IMR-90 (cell line): Measurements from ENCODE around the gene TMEM231. TPM values are rescaled to one million over a fixed set of nuclear protein-coding genes. Genes with fewer than 3 reads are reported as not detected.

Experiments used
- ATAC-seq: fragments of 200-7000 bp; cut with Tn5 transposase; 2 replicates; pipeline ENCODE4 v1.9.1; 2020; ENCODE audit warnings: low read depth, mild to moderate bottlenecking, moderate library complexity
- BruUV-seq: library from RNA; stranded (reverse); fragments of 400-500 nt; replicated peaks from 2 replicates; lab custom pipeline; 2021; lab: Mats Ljungman, UMichigan
- CTCF ChIA-PET: fragments of 300-600 bp; formaldehyde crosslinking; extraction: SDS; loops from one replicate; lab custom pipeline; 2021; ENCODE audit warnings: antibody characterized with exemption; lab: Yijun Ruan, JAX
- POLR2A ChIA-PET: fragments of 300-600 bp; sonication (Branson Sonifier 250); formaldehyde crosslinking; loops from one replicate; lab custom pipeline; 2022; ENCODE audit warnings: antibody characterized with exemption; ENCODE audit not compliant: unreplicated experiment; lab: Charles Lee
- DNase-seq: peaks from one replicate; pipeline ENCODE4 v3.0.0; 2013
- H2AFZ ChIP-seq: replicated peaks from 2 replicates; pipeline ENCODE3; 2013; ENCODE audit warnings: low read length, mild to moderate bottlenecking; ENCODE audit not compliant: poor library complexity
- H2AK5ac ChIP-seq: 2 replicates; pipeline ENCODE4 v1.6.1; 2013; ENCODE audit warnings: low read depth, low read length, inconsistent platforms
- H2AK9ac ChIP-seq: replicated peaks from 2 replicates; pipeline ENCODE3; 2013; ENCODE audit warnings: mild to moderate bottlenecking, low read depth, low read length, moderate library complexity; ENCODE audit not compliant: poor library complexity
- H2BK120ac ChIP-seq: 2 replicates; pipeline ENCODE4 v1.6.1; 2013; ENCODE audit warnings: low read depth, low read length, inconsistent platforms
- H2BK15ac ChIP-seq: 3 replicates; pipeline ENCODE4 v1.6.1; 2013; ENCODE audit warnings: low read depth, low read length, inconsistent platforms
- H2BK20ac ChIP-seq: 2 replicates; pipeline ENCODE4 v1.6.1; 2013; ENCODE audit warnings: low read depth, mild to moderate bottlenecking, inconsistent platforms, low read length, moderate library complexity
- H2BK5ac ChIP-seq: 2 replicates; pipeline ENCODE4 v1.6.1; 2013; ENCODE audit warnings: mild to moderate bottlenecking, low read depth, low read length, inconsistent platforms; ENCODE audit not compliant: poor library complexity, severe bottlenecking
- H3K14ac ChIP-seq: replicated peaks from 2 replicates; pipeline ENCODE4 v1.6.1; 2013; ENCODE audit warnings: low read depth, low read length, inconsistent platforms
- H3K18ac ChIP-seq: 2 replicates; pipeline ENCODE4 v1.6.1; 2013; ENCODE audit warnings: low read depth, low read length, control low read depth
- H3K23ac ChIP-seq: 2 replicates; pipeline ENCODE4 v1.6.1; 2013; ENCODE audit warnings: low read depth, low read length, inconsistent platforms
- H3K27ac ChIP-seq: 2 replicates; pipeline ENCODE4 v1.5.1; 2013; ENCODE audit warnings: mild to moderate bottlenecking, control low read depth, low read length; ENCODE audit not compliant: insufficient read depth
- H3K27me3 ChIP-seq: 2 replicates; pipeline ENCODE4 v1.6.1; 2013; ENCODE audit warnings: low read length; ENCODE audit not compliant: control insufficient read depth, insufficient read depth
- H3K36me3 ChIP-seq: 2 replicates; pipeline ENCODE4 v1.6.1; 2013; ENCODE audit warnings: low read length, mixed read lengths; ENCODE audit not compliant: control insufficient read depth, insufficient read depth
- H3K4ac ChIP-seq: 2 replicates; pipeline ENCODE4 v1.6.1; 2013; ENCODE audit warnings: low read depth, low read length, inconsistent platforms
- H3K4me1 ChIP-seq: 2 replicates; pipeline ENCODE4 v1.6.1; 2013; ENCODE audit warnings: low read length, mixed read lengths; ENCODE audit not compliant: control insufficient read depth, insufficient read depth
- H3K4me2 ChIP-seq: 2 replicates; pipeline ENCODE4 v1.6.1; 2013; ENCODE audit warnings: low read depth, mild to moderate bottlenecking, control low read depth, low read length, moderate library complexity
- H3K4me3 ChIP-seq: 2 replicates; pipeline ENCODE4 v1.5.1; 2013; ENCODE audit warnings: low read depth, mild to moderate bottlenecking, control low read depth, low read length, moderate library complexity; ENCODE audit not compliant: insufficient read depth
- H3K56ac ChIP-seq: 2 replicates; pipeline ENCODE4 v1.6.1; 2013; ENCODE audit warnings: low read length, inconsistent platforms; ENCODE audit not compliant: insufficient read depth; ENCODE audit errors: extremely low read depth
- H3K79me1 ChIP-seq, 2 experiments: 2 replicates each; pipeline ENCODE4 v1.6.1; 2013; ENCODE audit warnings: low read length in 2 of 2, inconsistent platforms in 1 of 2, low read depth in 1 of 2
- H3K9ac ChIP-seq: 2 replicates; pipeline ENCODE4 v1.6.1; 2013; ENCODE audit warnings: low read depth, low read length, control low read depth
- H3K9me1 ChIP-seq: 2 replicates; pipeline ENCODE4 v1.6.1; 2013; ENCODE audit warnings: low read length, inconsistent platforms; ENCODE audit not compliant: insufficient read depth
- H3K9me3 ChIP-seq: 2 replicates; pipeline ENCODE4 v1.6.1; 2013; ENCODE audit warnings: low read length; ENCODE audit not compliant: control insufficient read depth, insufficient read depth
- H4K20me1 ChIP-seq: 2 replicates; pipeline ENCODE4 v1.6.1; 2013; ENCODE audit warnings: low read length, inconsistent platforms; ENCODE audit not compliant: insufficient read depth
- H4K5ac ChIP-seq: 2 replicates; pipeline ENCODE4 v1.6.1; 2013; ENCODE audit warnings: mild to moderate bottlenecking, low read depth, low read length, control low read depth
- H4K8ac ChIP-seq, 2 experiments: 2 replicates each; pipeline ENCODE4 v1.6.1; 2013; ENCODE audit warnings: low read depth in 2 of 2, low read length in 2 of 2, control low read depth in 1 of 2, inconsistent platforms in 1 of 2
- H4K91ac ChIP-seq: 2 replicates; pipeline ENCODE4 v1.6.1; 2013; ENCODE audit warnings: low read depth, low read length, inconsistent platforms; ENCODE audit not compliant: insufficient read depth
- CTCF ChIP-seq: conservative IDR thresholded peaks from 2 replicates; pipeline ENCODE4 v1.5.1; 2012; ENCODE audit warnings: mild to moderate bottlenecking, low read depth, low read length, improper control_type of control experiment
- ELK1 ChIP-seq: fragments of 150-350 bp; IDR thresholded peaks from 2 replicates; pipeline ENCODE4 v1.6.1; 2016; ENCODE audit warnings: low read depth, mild to moderate bottlenecking, low read length, moderate library complexity, borderline replicate concordance
- FOS ChIP-seq: fragments of 150-350 bp; IDR thresholded peaks from 2 replicates; pipeline ENCODE4 v1.6.1; 2016; ENCODE audit warnings: low read depth, low read length
- MAFK ChIP-seq: IDR thresholded peaks from 2 replicates; pipeline ENCODE4 v1.6.1; 2012; ENCODE audit warnings: low read depth, low read length, improper control_type of control experiment
- NFE2L2 ChIP-seq: fragments of 150-350 bp; IDR thresholded peaks from 2 replicates; pipeline ENCODE4 v1.6.1; 2016; ENCODE audit warnings: low read depth, mild to moderate bottlenecking, low read length
- USF2 ChIP-seq: fragments of 150-350 bp; IDR thresholded peaks from 2 replicates; pipeline ENCODE4 v1.6.1; 2017; ENCODE audit warnings: mild to moderate bottlenecking, antibody characterized with exemption, low read length, low read depth
- WGBS, 2 experiments: methylation state at CpG; one replicate each; pipeline versions ENCODE4 v1.1.5 to v1.1.7; 2013; ENCODE audit warnings: missing lambda C conversion rate in 2 of 2; ENCODE audit not compliant: insufficient read length in 1 of 2; ENCODE audit errors: extremely low coverage in 2 of 2; 5-methylcytosine and 5-hydroxymethylcytosine counted together
- dilution Hi-C: fragments of 300-500 bp; cut with HindIII; formaldehyde crosslinking; loops from one replicate; pipeline ENCODE4 v1.14.3; 2018; ENCODE audit warnings: low sequenced_read_pairs; ENCODE audit not compliant: unreplicated experiment
- in situ Hi-C: fragments of 300-500 bp; cut with MboI; formaldehyde crosslinking; loops from 3 replicates; pipeline ENCODE4 v1.14.3; 2019; ENCODE audit warnings: low sequenced_read_pairs, inconsistent platforms, mixed read lengths
- intact Hi-C: fragments of 100-400 bp; cut with micrococcal nuclease; formaldehyde crosslinking; loops from 2 replicates; pipeline ENCODE4 v1.10.0; 2022
- polyA plus RNA-seq, 3 experiments: library from polyadenylated mRNA; depleted of rRNA; stranded (reverse); fragments of >200 nt; gene quantifications; 2 replicates each; pipeline ENCODE4 v1.2.3, GENCODE V29; 2012; ENCODE audit warnings: low replicate concordance in 1 of 3
- total RNA-seq: library from RNA; depleted of rRNA; stranded (reverse); fragments of >200 nt; gene quantifications from 2 replicates; pipeline ENCODE4 v1.2.3, GENCODE V29; 2012

The TMEM231 gene
- total and polyA plus RNA-seq, 2 of the 4 experiments (the other 2 are of a cell fraction) = 10.6 to 15.4 TPM

GRCh38 chr16:75532791-75533190 lies 23.3 kb downstream of the TMEM231 start:
- in situ Hi-C loops = no loop called here
- Histone ChIP-seq H3K18ac (no peak overlapping the region), H3K9me1 (no peaks in the 10 kb centered on the region), H2AK5ac (no peak overlapping the region), H3K56ac (no peak overlapping the region), H3K4me1 (no peaks in the 10 kb centered on the region), H2BK15ac (no peak overlapping the region), H3K9me3 (no peaks in the 10 kb centered on the region), H3K27ac (no peak overlapping the region), H4K91ac (no peak overlapping the region), H3K23ac (no peak overlapping the region), H4K5ac (no peak overlapping the region), H4K8ac (no peak overlapping the region), H3K14ac (no peak overlapping the region), H3K4me2 (no peak overlapping the region), H2BK5ac (no peak overlapping the region), H2AK9ac (no peak overlapping the region), H3K79me1 (no peaks in the 10 kb centered on the region), H3K4ac (no peak overlapping the region), H3K27me3 (peaks cover 19% of the 10 kb centered on the region), H3K9ac (no peak overlapping the region), H2BK20ac (no peak overlapping the region), H4K20me1 (no peaks in the 10 kb centered on the region), H3K36me3 (no peaks in the 10 kb centered on the region), H2AFZ (no peak overlapping the region), H3K4me3 (no peak overlapping the region), H2BK120ac (no peak overlapping the region)
- BruUV-seq = no TSS peak
- TF ChIP-seq FOS = no peak
- no peak for TF ChIP-seq NFE2L2
- no peak for TF ChIP-seq CTCF
- no peak for TF ChIP-seq ELK1
- TF ChIP-seq MAFK = no peak
- no peak for TF ChIP-seq USF2
- intact Hi-C loops = no loop called here
- ChIA-PET POLR2A (no interaction called here), CTCF (no interaction called here)
- ATAC-seq = no peak
- dilution Hi-C loops = no loop called here
- DNase-seq = no peak
- 63% methylated on average over 1 of the region's 2 CpGs; no CpG with 5 or more reads in 1 of the 2 experiments for WGBS, 2 experiments
